Panc1 (cell line): ENCODE data around the gene DPH3.

Experiments
- POLR2AphosphoS5 ChIP-seq: IDR thresholded peaks from 2 replicates; pipeline ENCODE4 v1.6.1; 2012; ENCODE audit warnings: mild to moderate bottlenecking, low read depth, low read length, moderate library complexity
- SIN3A ChIP-seq: IDR thresholded peaks from 2 replicates; pipeline ENCODE4 v1.6.1; 2012; ENCODE audit warnings: low read depth, mild to moderate bottlenecking, low read length, moderate library complexity, borderline replicate concordance; ENCODE audit not compliant: insufficient read depth
- TF ChIP-seq, protein P1 (sequence below): fragments of 450-650 bp; IDR thresholded peaks from 2 replicates; pipeline ENCODE4 v1.5.1; 2017; ENCODE audit warnings: mild to moderate bottlenecking

GRCh38 chr3:16249336-16249735 lies 15.4 kb downstream of the DPH3 start:
- no peak for TF ChIP-seq POLR2AphosphoS5
- TF ChIP-seq, protein P1, sequence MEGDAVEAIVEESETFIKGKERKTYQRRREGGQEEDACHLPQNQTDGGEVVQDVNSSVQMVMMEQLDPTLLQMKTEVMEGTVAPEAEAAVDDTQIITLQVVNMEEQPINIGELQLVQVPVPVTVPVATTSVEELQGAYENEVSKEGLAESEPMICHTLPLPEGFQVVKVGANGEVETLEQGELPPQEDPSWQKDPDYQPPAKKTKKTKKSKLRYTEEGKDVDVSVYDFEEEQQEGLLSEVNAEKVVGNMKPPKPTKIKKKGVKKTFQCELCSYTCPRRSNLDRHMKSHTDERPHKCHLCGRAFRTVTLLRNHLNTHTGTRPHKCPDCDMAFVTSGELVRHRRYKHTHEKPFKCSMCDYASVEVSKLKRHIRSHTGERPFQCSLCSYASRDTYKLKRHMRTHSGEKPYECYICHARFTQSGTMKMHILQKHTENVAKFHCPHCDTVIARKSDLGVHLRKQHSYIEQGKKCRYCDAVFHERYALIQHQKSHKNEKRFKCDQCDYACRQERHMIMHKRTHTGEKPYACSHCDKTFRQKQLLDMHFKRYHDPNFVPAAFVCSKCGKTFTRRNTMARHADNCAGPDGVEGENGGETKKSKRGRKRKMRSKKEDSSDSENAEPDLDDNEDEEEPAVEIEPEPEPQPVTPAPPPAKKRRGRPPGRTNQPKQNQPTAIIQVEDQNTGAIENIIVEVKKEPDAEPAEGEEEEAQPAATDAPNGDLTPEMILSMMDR, result peak; percentile 74
- no peak for TF ChIP-seq SIN3A
